H1 (cell line): Measurements from ENCODE around the gene SLFN12L. TPM values are rescaled to one million over a fixed set of nuclear protein-coding genes. Genes with fewer than 3 reads are reported as not detected.

Experiments
- CTCF ChIA-PET: fragments of 300-600 bp; sonication (Branson Sonifier 250); formaldehyde crosslinking; loops from one replicate; lab custom pipeline; 2021; ENCODE audit not compliant: partially characterized antibody; lab: Charles Lee
- POLR2A ChIA-PET: fragments of 300-600 bp; sonication (Branson Sonifier 250); formaldehyde crosslinking; loops from one replicate; lab custom pipeline; 2021; ENCODE audit warnings: inconsistent platforms; ENCODE audit not compliant: partially characterized antibody; lab: Charles Lee
- DNase-seq, 2 experiments: peaks; one replicate each; pipeline versions ENCODE4 v3.0.0 to v3.0.0-alpha.2; 2010 to 2022; ENCODE audit warnings: low spot score in 2 of 2, low read depth in 1 of 2, mixed read lengths in 1 of 2
- FAIRE-seq: peaks from 2 replicates; lab custom pipeline; 2011; peaks lifted over from hg19 to GRCh38; lab: Jason Lieb, UNC
- H2AFZ ChIP-seq: 2 replicates; pipeline ENCODE4 v1.8.1; 2012; ENCODE audit warnings: low read length, inconsistent platforms
- H2AK5ac ChIP-seq: 2 replicates; pipeline ENCODE4 v1.6.1; 2013; ENCODE audit warnings: low read depth, low read length
- H2BK120ac ChIP-seq: replicated peaks from 2 replicates; pipeline ENCODE3; 2013; ENCODE audit warnings: low read depth, low read length, inconsistent platforms
- H2BK12ac ChIP-seq: 2 replicates; pipeline ENCODE4 v1.6.1; 2013; ENCODE audit warnings: low read depth, low read length
- H2BK15ac ChIP-seq: 2 replicates; pipeline ENCODE4 v1.6.1; 2013; ENCODE audit warnings: low read length
- H2BK20ac ChIP-seq: 2 replicates; pipeline ENCODE4 v1.6.1; 2013; ENCODE audit warnings: low read length
- H2BK5ac ChIP-seq: 2 replicates; pipeline ENCODE4 v1.6.1; 2013; ENCODE audit warnings: low read depth, low read length
- H3K14ac ChIP-seq: 2 replicates; pipeline ENCODE4 v1.6.1; 2013; ENCODE audit warnings: inconsistent platforms; ENCODE audit not compliant: insufficient read length
- H3K18ac ChIP-seq: 2 replicates; pipeline ENCODE4 v1.6.1; 2013; ENCODE audit warnings: low read length; ENCODE audit errors: extremely low read depth
- H3K23ac ChIP-seq: 2 replicates; pipeline ENCODE4 v1.6.1; 2013; ENCODE audit warnings: inconsistent platforms; ENCODE audit not compliant: insufficient read length
- H3K23me2 ChIP-seq: 2 replicates; pipeline ENCODE4 v1.6.1; 2013; ENCODE audit warnings: low read depth, low read length
- H3K27ac ChIP-seq: 2 replicates; pipeline ENCODE4 v1.6.1; 2011; ENCODE audit warnings: low read depth, low read length, inconsistent platforms
- H3K27me3 ChIP-seq, 4 experiments: replicated peaks in 1 of 4; 1 replicate in 1 of 4; 2 replicates in 3 of 4; pipeline versions ENCODE4 v1.6.1 to v1.8.1; 2011 to 2013; ENCODE audit warnings: low read length in 3 of 4, mild to moderate bottlenecking in 3 of 4, inconsistent platforms in 2 of 4, mixed read lengths in 2 of 4, moderate library complexity in 1 of 4; ENCODE audit not compliant: control insufficient read depth in 3 of 4, insufficient read depth in 3 of 4; ENCODE audit errors: extremely low read depth in 1 of 4
- H3K36me3 ChIP-seq, 4 experiments: 2 replicates each; pipeline versions ENCODE4 v1.6.1 to v1.8.1; 2011 to 2013; ENCODE audit warnings: mild to moderate bottlenecking in 4 of 4, low read length in 3 of 4, moderate library complexity in 2 of 4, control low read depth in 1 of 4, inconsistent platforms in 1 of 4; ENCODE audit not compliant: insufficient read depth in 4 of 4, control insufficient read depth in 2 of 4
- H3K4ac ChIP-seq: replicated peaks from 2 replicates; pipeline ENCODE3; 2013; ENCODE audit warnings: low read length, low read depth, mixed read lengths, inconsistent platforms; ENCODE audit not compliant: insufficient read length
- H3K4me1 ChIP-seq, 4 experiments: replicated peaks in 1 of 4; 1 replicate in 1 of 4; 2 replicates in 3 of 4; pipeline versions ENCODE4 v1.6.1 to v1.8.1; 2011 to 2013; ENCODE audit warnings: low read length in 3 of 4, inconsistent platforms in 2 of 4, mixed read lengths in 1 of 4; ENCODE audit not compliant: insufficient read depth in 4 of 4, control insufficient read depth in 3 of 4
- H3K4me2 ChIP-seq, 2 experiments: 2 replicates each; pipeline versions ENCODE4 v1.6.1 to v1.8.1; 2011 to 2013; ENCODE audit warnings: low read depth in 2 of 2, low read length in 2 of 2, control low read depth in 1 of 2, inconsistent platforms in 1 of 2, mild to moderate bottlenecking in 1 of 2; ENCODE audit not compliant: insufficient read depth in 1 of 2
- H3K4me3 ChIP-seq, 4 experiments: fragments of 200-600, 300-600 bp in 1 of 4; sonication (generic), shearing (Covaris generic), sonication (Bioruptor Twin) in 1 of 4; 2 replicates each; pipeline versions ENCODE4 v1.5.1 to v1.8.1; 2011 to 2016; ENCODE audit warnings: low read length in 4 of 4, low read depth in 3 of 4, control low read depth in 2 of 4, inconsistent platforms in 2 of 4, mild to moderate bottlenecking in 2 of 4, mixed read lengths in 1 of 4, moderate library complexity in 1 of 4; ENCODE audit not compliant: insufficient read depth in 2 of 4; ENCODE audit errors: extremely low read depth in 1 of 4
- H3K56ac ChIP-seq: replicated peaks from 2 replicates; pipeline ENCODE3; 2013; ENCODE audit warnings: low read depth, mild to moderate bottlenecking, mixed read lengths, low read length, inconsistent platforms; ENCODE audit not compliant: insufficient read length
- H3K79me1 ChIP-seq: 2 replicates; pipeline ENCODE4 v1.6.1; 2013; ENCODE audit warnings: low read depth, low read length, control low read depth
- H3K79me2 ChIP-seq, 2 experiments: 2 replicates each; pipeline versions ENCODE4 v1.6.1 to v1.8.1; 2012 to 2013; ENCODE audit warnings: low read length in 2 of 2, mild to moderate bottlenecking in 2 of 2, inconsistent platforms in 1 of 2; ENCODE audit not compliant: insufficient read depth in 2 of 2, control insufficient read depth in 1 of 2
- H3K9ac ChIP-seq, 4 experiments: replicated peaks in 1 of 4; 1 replicate in 1 of 4; 2 replicates in 3 of 4; pipeline versions ENCODE4 v1.6.1 to v1.8.1; 2011 to 2013; ENCODE audit warnings: low read depth in 3 of 4, low read length in 3 of 4, control low read depth in 2 of 4, mild to moderate bottlenecking in 2 of 4, moderate library complexity in 2 of 4, inconsistent platforms in 1 of 4; ENCODE audit errors: extremely low read depth in 1 of 4
- H3K9me3 ChIP-seq, 2 experiments: 2 replicates each; pipeline versions ENCODE4 v1.6.1 to v1.8.1; 2012 to 2013; ENCODE audit warnings: mild to moderate bottlenecking in 2 of 2, moderate library complexity in 2 of 2, control low read depth in 1 of 2, inconsistent platforms in 1 of 2, low read depth in 1 of 2, low read length in 1 of 2, mixed read lengths in 1 of 2; ENCODE audit not compliant: insufficient read depth in 2 of 2
- H4K20me1 ChIP-seq, 2 experiments: replicated peaks in 1 of 2; 2 replicates each; pipeline versions ENCODE3 to v1.8.1; 2011 to 2013; ENCODE audit warnings: inconsistent platforms in 2 of 2, low read length in 2 of 2, mild to moderate bottlenecking in 1 of 2; ENCODE audit not compliant: insufficient read depth in 2 of 2, control insufficient read depth in 1 of 2
- H4K5ac ChIP-seq: 2 replicates; pipeline ENCODE4 v1.6.1; 2013; ENCODE audit warnings: low read length, low read depth, mixed read lengths, inconsistent platforms; ENCODE audit not compliant: insufficient read length
- H4K8ac ChIP-seq: 2 replicates; pipeline ENCODE4 v1.8.0; 2013; ENCODE audit warnings: mild to moderate bottlenecking, moderate library complexity, low read length, inconsistent platforms; ENCODE audit not compliant: insufficient read depth; ENCODE audit errors: extremely low read depth
- H4K91ac ChIP-seq: replicated peaks from 2 replicates; pipeline ENCODE3; 2013; ENCODE audit warnings: low read length, mixed read lengths, inconsistent platforms; ENCODE audit not compliant: insufficient read length
- ATF2 ChIP-seq: IDR thresholded peaks from 2 replicates; pipeline ENCODE4 v1.6.1; 2012; ENCODE audit warnings: low read length, inconsistent platforms
- CTCF ChIP-seq, 3 experiments: IDR thresholded peaks; 1 replicate in 2 of 3; 2 replicates in 1 of 3; pipeline versions ENCODE4 v1.5.1 to v1.6.1; 2011; ENCODE audit warnings: low read length in 3 of 3, mild to moderate bottlenecking in 3 of 3, inconsistent platforms in 2 of 3, low read depth in 1 of 3, moderate library complexity in 1 of 3; ENCODE audit not compliant: insufficient read depth in 1 of 3; ENCODE audit errors: control extremely low read depth in 1 of 3
- HDAC6 ChIP-seq: IDR thresholded peaks from one replicate; pipeline ENCODE4 v1.7.1; 2012; ENCODE audit warnings: low read depth, mild to moderate bottlenecking, inconsistent platforms, low read length, moderate library complexity
- KDM1A ChIP-seq: fragments of 200-600, 300-600 bp; sonication (generic); IDR thresholded peaks from 2 replicates; pipeline ENCODE4 v1.7.1; 2016; ENCODE audit warnings: mild to moderate bottlenecking, low read length, borderline replicate concordance
- KDM4A ChIP-seq: IDR thresholded peaks from one replicate; pipeline ENCODE4 v1.7.1; 2012; ENCODE audit warnings: low read depth, mild to moderate bottlenecking, moderate library complexity, low read length, inconsistent platforms; ENCODE audit not compliant: severe bottlenecking
- TAF7 ChIP-seq: optimal IDR thresholded peaks from 2 replicates; pipeline ENCODE3; 2011; ENCODE audit warnings: low read depth, mild to moderate bottlenecking, inconsistent platforms, low read length, moderate library complexity, borderline replicate concordance
- USF2 ChIP-seq: IDR thresholded peaks from 2 replicates; pipeline ENCODE4 v1.6.1; 2011; ENCODE audit warnings: low read length, improper control_type of control experiment
- ZNF274 ChIP-seq: IDR thresholded peaks from 2 replicates; pipeline ENCODE4 v1.7.0; 2012; ENCODE audit warnings: low read length, borderline replicate concordance; ENCODE audit errors: extremely low read depth
- WGBS, 2 experiments: shearing (Covaris generic) in 1 of 2; methylation state at CpG; one replicate each; pipeline versions ENCODE4 v1.1.6 to v1.1.7; 2013 to 2015; ENCODE audit warnings: low lambda C conversion rate in 2 of 2, mixed read lengths in 2 of 2, inconsistent platforms in 1 of 2, low coverage in 1 of 2, missing lambda C conversion rate in 1 of 2; ENCODE audit not compliant: insufficient replicate concordance in 2 of 2, insufficient coverage in 1 of 2, insufficient read length in 1 of 2; ENCODE audit errors: extremely low coverage in 1 of 2, missing lambda C conversion rate in 1 of 2; 5-methylcytosine and 5-hydroxymethylcytosine counted together
- polyA plus RNA-seq, 7 experiments: library from polyadenylated mRNA; depleted of rRNA in 3 of 7; stranded (reverse) in 5 of 7; unstranded in 2 of 7; fragments of >200 nt in 5 of 7; fragments of 200-250 nt in 2 of 7; gene quantifications; 1 replicate in 5 of 7; 2 replicates in 1 of 7; 4 replicates in 1 of 7; pipeline versions ENCODE4 v1.2.1 to v1.2.3, GENCODE V29; 2011 to 2013; ENCODE audit warnings: missing spikeins in 2 of 7, mixed read lengths in 2 of 7
- total RNA-seq: library from RNA; stranded (reverse); fragmentation: NEBNext Ultra II Directional; extraction: Animal tissue kit (Norgen Biotek cat#: 25700); gene quantifications from 2 replicates; pipeline ENCODE4 v1.2.1, GENCODE V29; 2021

Gene SLFN12L
- total and polyA plus RNA-seq, 2 of the 8 experiments (the other 6 are each of a cell fraction or from before 2014, with no cell fraction given), result not detected

DNA sequence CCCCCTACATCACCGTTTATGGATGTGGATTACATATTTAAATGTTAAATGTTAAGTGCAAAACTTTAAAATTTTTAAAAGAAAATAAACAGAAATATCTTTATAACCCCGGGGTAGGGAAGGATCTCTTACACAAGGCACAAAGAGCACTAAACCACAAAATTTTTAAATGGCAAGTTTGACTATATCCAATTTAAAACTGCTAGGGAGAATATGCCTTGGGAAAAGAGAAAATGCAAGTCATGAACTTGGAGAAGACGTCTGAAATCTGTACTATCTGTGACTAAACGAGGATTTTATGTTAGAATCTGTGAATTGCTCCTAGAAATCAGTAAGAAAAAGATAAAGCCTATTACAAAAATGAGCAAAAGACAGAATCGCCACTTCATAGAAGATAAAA is 60.2 kb downstream of the SLFN12L start:
- FAIRE-seq, result no peak
- H2AFZ ChIP-seq, result no peak overlapping the region

More for the DNA sequence above, 60.2 kb downstream of the SLFN12L start:
- Histone ChIP-seq H3K36me3 (no peaks in the 10 kb centered on the region), H3K9ac (no peak overlapping the region), H2BK20ac (no peak overlapping the region), H3K27ac (no peak overlapping the region), H3K4me2 (no peak overlapping the region), H3K23me2 (no peaks in the 10 kb centered on the region), H2AK5ac (no peak overlapping the region), H3K56ac (no peak overlapping the region), H4K20me1 (no peaks in the 10 kb centered on the region), H3K4ac (no peak overlapping the region), H4K8ac (no peak overlapping the region), H3K14ac (no peak overlapping the region), H3K18ac (no peak overlapping the region), H3K23ac (no peak overlapping the region), H3K79me2 (no peaks in the 10 kb centered on the region), H3K9me3 (no peaks in the 10 kb centered on the region), H2BK5ac (no peak overlapping the region), H2BK120ac (no peak overlapping the region), H4K91ac (no peak overlapping the region), H3K79me1 (no peaks in the 10 kb centered on the region), H3K4me3 (no peak overlapping the region), H4K5ac (no peak overlapping the region), H3K27me3 (peaks cover 4 to 37% (median 13%) of the 10 kb centered on the region in 4 experiments; a peak in 6 of 7 replicates), H2BK12ac (no peak overlapping the region), H2BK15ac (no peak overlapping the region), H3K4me1 (no peaks in the 10 kb centered on the region)
- 73% methylated on average over 5 of the region's 5 CpGs; no CpG with 5 or more reads in 1 of the 2 experiments for WGBS, 2 experiments
- DNase-seq, result no peak
- ChIA-PET CTCF (no interaction called here), POLR2A (interaction anchor here (0.8 kb wide), 1 partner anchor 9 kb away, joined by 3 read pairs; no protein-coding TSS in a partner anchor)
- TF ChIP-seq ZNF274 (no peak), CTCF (IDR thresholded peaks at IDR 0.05; ENCODE audit: control extremely low read depth in 1 of 3, insufficient read depth in 1 of 3, low read depth in 1 of 3, low read length in 3 of 3) (no peak), HDAC6 (no peak), ATF2 (no peak), TAF7 (no peak), USF2 (no peak), KDM1A (no peak), KDM4A (no peak)
